ENCODE measurements around the gene FAM162A.

DNA sequence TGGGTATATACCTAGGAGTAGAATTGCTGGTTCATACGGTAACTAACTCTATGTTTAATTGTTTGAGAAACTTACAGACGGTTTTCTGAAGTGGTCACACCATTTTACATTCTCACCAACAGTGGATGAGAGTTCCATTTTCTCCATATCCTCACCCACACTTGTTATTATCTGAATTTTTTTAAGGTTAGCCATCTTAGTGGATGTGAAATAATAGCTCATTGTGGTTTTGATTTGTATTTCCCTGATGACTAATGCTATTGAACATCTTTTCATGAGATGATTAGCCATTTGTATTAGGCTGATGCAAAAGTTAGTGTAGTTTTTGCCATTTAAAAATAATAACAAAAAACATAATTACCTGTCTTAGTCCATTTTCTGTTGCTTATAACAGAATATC lies 40.3 kb upstream of the FAM162A start:
- TF ChIP-seq, protein P1, sequence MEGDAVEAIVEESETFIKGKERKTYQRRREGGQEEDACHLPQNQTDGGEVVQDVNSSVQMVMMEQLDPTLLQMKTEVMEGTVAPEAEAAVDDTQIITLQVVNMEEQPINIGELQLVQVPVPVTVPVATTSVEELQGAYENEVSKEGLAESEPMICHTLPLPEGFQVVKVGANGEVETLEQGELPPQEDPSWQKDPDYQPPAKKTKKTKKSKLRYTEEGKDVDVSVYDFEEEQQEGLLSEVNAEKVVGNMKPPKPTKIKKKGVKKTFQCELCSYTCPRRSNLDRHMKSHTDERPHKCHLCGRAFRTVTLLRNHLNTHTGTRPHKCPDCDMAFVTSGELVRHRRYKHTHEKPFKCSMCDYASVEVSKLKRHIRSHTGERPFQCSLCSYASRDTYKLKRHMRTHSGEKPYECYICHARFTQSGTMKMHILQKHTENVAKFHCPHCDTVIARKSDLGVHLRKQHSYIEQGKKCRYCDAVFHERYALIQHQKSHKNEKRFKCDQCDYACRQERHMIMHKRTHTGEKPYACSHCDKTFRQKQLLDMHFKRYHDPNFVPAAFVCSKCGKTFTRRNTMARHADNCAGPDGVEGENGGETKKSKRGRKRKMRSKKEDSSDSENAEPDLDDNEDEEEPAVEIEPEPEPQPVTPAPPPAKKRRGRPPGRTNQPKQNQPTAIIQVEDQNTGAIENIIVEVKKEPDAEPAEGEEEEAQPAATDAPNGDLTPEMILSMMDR (IDR thresholded peaks at IDR 0.05) = no peak
- TF ChIP-seq POLR2A (IDR thresholded peaks at IDR 0.05) = no peak

Measured in right lobe of liver (tissue), 4 donors.